GM23338 (cell line): Measurements from ENCODE around the gene STAM2. TPM values are rescaled to one million over a fixed set of nuclear protein-coding genes. Genes with fewer than 3 reads are reported as not detected.

Experiments
- ATAC-seq: fragments of 200-7000 bp; cut with Tn5 transposase; 3 replicates; pipeline ENCODE4 v1.9.1; 2020
- DNase-seq: peaks from one replicate; pipeline ENCODE4 v3.0.0-alpha.2; 2015; ENCODE audit warnings: low spot score
- H2AFZ ChIP-seq: fragments of 200-600 bp; sonication (generic); 2 replicates; pipeline ENCODE4 v1.8.0; 2016; ENCODE audit warnings: antibody characterized with exemption, mild to moderate bottlenecking, moderate library complexity
- H3F3A ChIP-seq: fragments of 200-600 bp; sonication (generic); replicated peaks from 2 replicates; pipeline ENCODE4 v1.8.0; 2017; ENCODE audit warnings: antibody characterized with exemption, mixed run types, low read depth
- H3K27ac ChIP-seq: fragments of 200-600 bp; sonication (generic); 2 replicates; pipeline ENCODE4 v1.6.1; 2016; ENCODE audit warnings: low read depth
- H3K27me3 ChIP-seq: fragments of 200-600 bp; sonication (generic); 2 replicates; pipeline ENCODE4 v1.8.0; 2016; ENCODE audit warnings: mild to moderate bottlenecking, mixed run types, moderate library complexity; ENCODE audit not compliant: insufficient read depth
- H3K36me3 ChIP-seq: fragments of 200-600 bp; sonication (generic); 2 replicates; pipeline ENCODE4 v1.8.0; 2016; ENCODE audit warnings: mild to moderate bottlenecking; ENCODE audit not compliant: insufficient read depth
- H3K4me1 ChIP-seq: fragments of 200-600 bp; sonication (generic); 2 replicates; pipeline ENCODE4 v1.8.0; 2016; ENCODE audit warnings: mild to moderate bottlenecking, moderate library complexity; ENCODE audit not compliant: insufficient read depth
- H3K4me2 ChIP-seq: fragments of 200-600 bp; sonication (generic); 2 replicates; pipeline ENCODE4 v1.7.1; 2017; ENCODE audit warnings: mixed run types
- H3K4me3 ChIP-seq: fragments of 200-600 bp; sonication (generic); 2 replicates; pipeline ENCODE4 v1.6.1; 2016; ENCODE audit warnings: mixed run types
- H3K79me2 ChIP-seq: fragments of 200-600 bp; sonication (generic); replicated peaks from 2 replicates; pipeline ENCODE4 v1.8.0; 2017; ENCODE audit warnings: mild to moderate bottlenecking; ENCODE audit not compliant: insufficient read depth
- H3K9me2 ChIP-seq: fragments of 200-600 bp; sonication (generic); 2 replicates; pipeline ENCODE4 v1.8.0; 2017; ENCODE audit not compliant: insufficient read depth
- H4K20me1 ChIP-seq: fragments of 200-600 bp; sonication (generic); replicated peaks from 2 replicates; pipeline ENCODE4 v1.8.0; 2017; ENCODE audit warnings: mild to moderate bottlenecking; ENCODE audit not compliant: insufficient read depth
- H3K27ac Mint-ChIP-seq: 2 replicates; pipeline ENCODE4 v1.8.0; 2020; ENCODE audit warnings: inconsistent platforms, mild to moderate bottlenecking, moderate library complexity, mixed read lengths
- H3K27me3 Mint-ChIP-seq: 3 replicates; pipeline ENCODE4 v1.8.0; 2022; ENCODE audit warnings: low read depth, mild to moderate bottlenecking, moderate library complexity, mixed read lengths, inconsistent platforms; ENCODE audit not compliant: insufficient read depth, poor library complexity
- H3K36me3 Mint-ChIP-seq: 3 replicates; pipeline ENCODE4 v1.8.0; 2021; ENCODE audit warnings: low read depth, mild to moderate bottlenecking, inconsistent platforms, moderate library complexity, mixed read lengths
- H3K4me1 Mint-ChIP-seq: 3 replicates; pipeline ENCODE4 v1.8.0; 2020; ENCODE audit warnings: mild to moderate bottlenecking, inconsistent platforms, mixed read lengths
- H3K4me3 Mint-ChIP-seq: 3 replicates; pipeline ENCODE4 v1.8.0; 2021; ENCODE audit warnings: moderate library complexity, mild to moderate bottlenecking, inconsistent platforms, mixed read lengths
- H3K9me3 Mint-ChIP-seq: 3 replicates; pipeline ENCODE4 v1.8.0; 2020; ENCODE audit warnings: moderate library complexity, mild to moderate bottlenecking, inconsistent platforms, mixed read lengths
- CREB1 ChIP-seq: fragments of 250-450 bp; sonication (Bioruptor Pico); IDR thresholded peaks from 2 replicates; pipeline ENCODE4 v1.5.0; 2020; ENCODE audit warnings: low read depth, mild to moderate bottlenecking, moderate library complexity
- CTCF ChIP-seq, 2 experiments: fragments of 200-600 bp in 1 of 2; sonication (generic) in 1 of 2; conservative IDR thresholded peaks; 2 replicates each; pipeline versions ENCODE4 v1.5.1 to v1.6.1; 2016 to 2017; ENCODE audit warnings: antibody characterized with exemption in 2 of 2, low read depth in 2 of 2, mild to moderate bottlenecking in 2 of 2, moderate library complexity in 1 of 2
- ETS1 ChIP-seq: IDR thresholded peaks from 2 replicates; pipeline ENCODE4 v1.6.1; 2016; ENCODE audit warnings: antibody characterized with exemption
- EZH2phosphoT487 ChIP-seq: fragments of 200-600 bp; sonication (generic); IDR thresholded peaks from one replicate; pipeline ENCODE4 v1.8.1; 2018; ENCODE audit warnings: antibody characterized with exemption; ENCODE audit not compliant: unreplicated experiment
- JUNB ChIP-seq: IDR thresholded peaks from one replicate; pipeline ENCODE4 v1.6.1; 2016; ENCODE audit warnings: antibody characterized with exemption; ENCODE audit not compliant: unreplicated experiment
- NANOG ChIP-seq: IDR thresholded peaks from 2 replicates; pipeline ENCODE4 v1.6.1; 2016; ENCODE audit warnings: antibody characterized with exemption, borderline replicate concordance
- REST ChIP-seq: IDR thresholded peaks from one replicate; pipeline ENCODE4 v1.6.1; 2018; ENCODE audit warnings: antibody characterized with exemption; ENCODE audit not compliant: unreplicated experiment
- ZNF331 ChIP-seq: fragments of 250-450 bp; sonication (Bioruptor Pico); IDR thresholded peaks from 2 replicates; pipeline ENCODE4 v1.5.0; 2020; ENCODE audit warnings: low read depth, mild to moderate bottlenecking, moderate library complexity
- polyA plus RNA-seq: library from polyadenylated mRNA; unstranded; fragments of >200 nt; fragmentation: Nextera tagmentation; extraction: Ambion mirVana; gene quantifications from 2 replicates; pipeline ENCODE4 v1.2.1, GENCODE V29; 2016
- total RNA-seq: library from RNA; depleted of rRNA; stranded (reverse); fragments of >200 nt; shearing (Covaris generic); gene quantifications from 2 replicates; pipeline ENCODE4 v1.2.3, GENCODE V29; 2014

Gene STAM2
- total and polyA plus RNA-seq, 2 experiments from 2014 or later, result 4.6 to 18.2 TPM

GRCh38 chr2:152200565-152201465, 25.3 kb upstream of the STAM2 start (continued):
- TF ChIP-seq CTCF (conservative IDR thresholded peaks at IDR 0.05; ENCODE audit: low read depth in 2 of 2) (no peak), EZH2phosphoT487 (no peak), JUNB (no peak), ZNF331 (CRISPR knock-in tag) (no peak), NANOG (no peak)

- H4K20me1 ChIP-seq, result no peaks in the 10 kb centered on the region
- no peaks in the 10 kb centered on the region for H3K4me1 ChIP-seq
- Mint-ChIP-seq H3K4me1 (peaks cover 4% of the 10 kb centered on the region), H3K27ac (no peak overlapping the region), H3K9me3 (peaks cover 6% of the 10 kb centered on the region; the same call in 2 of the 3 replicates), H3K36me3 (no peaks in the 10 kb centered on the region), H3K4me3 (no peak overlapping the region), H3K27me3 (peaks cover 4% of the 10 kb centered on the region)
- H2AFZ ChIP-seq, result no peak overlapping the region
- H3K27me3 ChIP-seq, result no peaks in the 10 kb centered on the region
- DNase-seq (no peak), ATAC-seq (no peak)
- H3K4me2 ChIP-seq, result no peak overlapping the region
- no peaks in the 10 kb centered on the region for H3K36me3 ChIP-seq
- H3K27ac ChIP-seq, result no peak overlapping the region
- no peaks in the 10 kb centered on the region for H3K9me2 ChIP-seq
- no peaks in the 10 kb centered on the region for H3K79me2 ChIP-seq
- H3F3A ChIP-seq, result no peaks in the 10 kb centered on the region
- no peak overlapping the region for H3K4me3 ChIP-seq
- TF ChIP-seq EZH2phosphoT487 (no peak), ETS1 (no peak), CREB1 (no peak), JUNB (no peak), REST (no peak)
These were observed 24.5 kb upstream of the STAM2 start for GRCh38 chr2:152200101-152200500.
